Measurements from ENCODE around the gene USP11.
"Not testable (repeated sequence)": the region's sequence is repeated elsewhere in the genome, so short reads cannot be mapped to it uniquely, and the experiment has no call there.

Gene USP11

DNA sequence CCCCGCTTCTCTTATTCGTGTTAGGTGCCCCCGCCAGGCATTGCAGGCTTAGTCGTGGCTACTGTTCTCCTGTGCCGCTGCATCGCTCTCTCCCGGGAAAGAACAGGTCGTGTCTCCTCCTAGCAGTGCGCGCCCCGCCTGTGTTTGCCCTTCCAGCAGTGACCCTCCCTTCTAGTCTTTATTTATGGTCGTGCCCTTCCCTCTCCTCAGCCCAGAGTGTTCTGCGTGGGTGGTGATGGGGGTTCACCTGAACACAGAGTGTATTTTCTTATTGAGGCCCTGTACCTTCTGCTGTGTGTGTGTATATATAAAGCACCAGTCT lies 15.2 kb downstream of the USP11 start:
- no peak overlapping the region for H3K4me3 ChIP-seq (ENCODE audit: low read depth, low read length)
- H3K79me2 ChIP-seq (ENCODE audit: control insufficient read depth, insufficient read depth, low read length, unreplicated experiment) = no peaks in the 10 kb centered on the region
- no peaks in the 10 kb centered on the region for H3K4me1 ChIP-seq (ENCODE audit: control insufficient read depth, insufficient read depth, low read length, unreplicated experiment)
- no peaks in the 10 kb centered on the region for H3K27me3 ChIP-seq (ENCODE audit: insufficient read depth, low read length)
- H3K36me3 ChIP-seq (ENCODE audit: insufficient read depth, low read length) = no peaks in the 10 kb centered on the region
- no peak overlapping the region for H2AFZ ChIP-seq (ENCODE audit: low read length, unreplicated experiment)
- H3K27ac ChIP-seq (ENCODE audit: low read depth, low read length) = no peak overlapping the region

- H3K27ac ChIP-seq (ENCODE audit: low read depth, low read length) = no peak overlapping the region
These were observed 15.8 kb downstream of the USP11 start for GRCh38 chrX:47248576-47248975.

GRCh38 chrX:47250017-47250347 lies 17.2 kb downstream of the USP11 start:
- Histone ChIP-seq H2AFZ (ENCODE audit: low read length, unreplicated experiment) (no peak overlapping the region), H3K27me3 (ENCODE audit: insufficient read depth, low read length) (no peaks in the 10 kb centered on the region), H3K4me3 (ENCODE audit: low read depth, low read length) (no peak overlapping the region), H3K4me1 (ENCODE audit: control insufficient read depth, insufficient read depth, low read length, unreplicated experiment) (no peaks in the 10 kb centered on the region), H3K79me2 (ENCODE audit: control insufficient read depth, insufficient read depth, low read length, unreplicated experiment) (no peaks in the 10 kb centered on the region), H3K36me3 (ENCODE audit: insufficient read depth, low read length) (no peaks in the 10 kb centered on the region), H3K27ac (ENCODE audit: low read depth, low read length) (no peak overlapping the region)

More at GRCh38 chrX:47248576-47248975, 15.8 kb downstream of the USP11 start:
- Histone ChIP-seq H3K27me3 (ENCODE audit: insufficient read depth, low read length) (no peaks in the 10 kb centered on the region), H3K36me3 (ENCODE audit: insufficient read depth, low read length) (no peaks in the 10 kb centered on the region), H3K79me2 (ENCODE audit: control insufficient read depth, insufficient read depth, low read length, unreplicated experiment) (no peaks in the 10 kb centered on the region), H3K4me1 (ENCODE audit: control insufficient read depth, insufficient read depth, low read length, unreplicated experiment) (no peaks in the 10 kb centered on the region), H3K4me3 (ENCODE audit: low read depth, low read length) (no peak overlapping the region), H2AFZ (ENCODE audit: low read length, unreplicated experiment) (no peak overlapping the region)

- not testable (repeated sequence) for H3K27me3 ChIP-seq (ENCODE audit: insufficient read depth, low read length); H3K79me2 ChIP-seq (ENCODE audit: control insufficient read depth, insufficient read depth, low read length, unreplicated experiment); H3K4me3 ChIP-seq (ENCODE audit: low read depth, low read length); H3K36me3 ChIP-seq (ENCODE audit: insufficient read depth, low read length); H2AFZ ChIP-seq (ENCODE audit: low read length, unreplicated experiment); H3K4me1 ChIP-seq (ENCODE audit: control insufficient read depth, insufficient read depth, low read length, unreplicated experiment); H3K27ac ChIP-seq (ENCODE audit: low read depth, low read length)
These were observed 24.8 kb downstream of the USP11 start for GRCh38 chrX:47257620-47258019.

DNA sequence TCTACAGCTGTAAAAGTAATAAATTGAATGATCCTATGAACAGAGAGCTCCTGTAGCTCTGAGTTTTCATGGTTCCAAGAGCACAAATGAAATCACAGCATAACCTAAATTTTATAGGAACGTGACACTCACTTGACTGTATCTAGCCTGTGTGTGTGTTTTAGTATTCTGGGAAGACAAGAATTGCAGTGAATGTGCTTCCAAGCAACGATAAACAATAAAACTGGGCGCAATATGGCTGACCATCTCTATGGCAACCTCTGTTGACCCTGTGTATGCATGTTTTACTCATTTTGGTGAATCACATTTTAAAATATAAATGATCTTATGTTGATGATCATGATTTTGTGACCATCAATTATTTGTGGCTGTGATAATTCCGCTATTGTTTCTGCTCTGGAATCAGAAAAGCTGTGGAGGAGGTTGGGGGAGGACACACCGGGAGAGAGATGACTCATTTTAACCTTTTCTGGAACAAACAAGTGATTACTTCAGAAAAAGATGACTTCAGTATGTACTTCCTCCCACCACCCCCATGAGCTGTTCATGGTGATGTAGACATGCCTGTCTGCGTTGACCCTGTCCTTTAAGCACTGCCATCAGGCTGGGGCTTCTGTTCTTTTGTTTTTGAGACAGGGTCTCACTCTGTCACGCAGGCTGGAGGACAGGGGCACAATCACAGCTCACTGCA lies 31.8 kb downstream of the USP11 start:
- H3K27ac ChIP-seq (ENCODE audit: low read depth, low read length) = no peak overlapping the region
- H3K4me1 ChIP-seq (ENCODE audit: control insufficient read depth, insufficient read depth, low read length, unreplicated experiment) = peaks cover 4% of the 10 kb centered on the region
- H3K27me3 ChIP-seq (ENCODE audit: insufficient read depth, low read length) = no peaks in the 10 kb centered on the region
- no peak overlapping the region for H2AFZ ChIP-seq (ENCODE audit: low read length, unreplicated experiment)
- no peaks in the 10 kb centered on the region for H3K79me2 ChIP-seq (ENCODE audit: control insufficient read depth, insufficient read depth, low read length, unreplicated experiment)
- H3K36me3 ChIP-seq (ENCODE audit: insufficient read depth, low read length) = no peaks in the 10 kb centered on the region
- H3K4me3 ChIP-seq (ENCODE audit: low read depth, low read length) = no peak overlapping the region

DNA sequence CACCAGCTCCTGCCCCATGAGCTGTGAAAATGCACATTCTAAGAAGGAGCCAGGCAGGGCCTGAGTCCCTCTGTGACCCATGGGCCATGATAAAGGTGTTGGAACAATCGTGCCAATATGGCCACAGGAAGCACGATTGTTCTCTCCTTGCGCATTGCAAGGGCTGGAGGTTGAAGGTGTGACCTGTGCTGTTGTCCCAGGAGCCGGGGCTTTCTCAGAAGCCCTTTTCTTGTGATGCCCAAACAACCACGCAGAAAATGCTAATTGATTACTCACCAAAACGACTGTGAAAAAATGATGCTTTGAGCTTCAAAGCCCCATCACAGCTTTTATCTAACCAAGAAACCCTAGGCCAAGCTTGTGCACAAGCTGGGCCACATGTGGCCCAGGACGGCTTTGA lies 33.8 kb downstream of the USP11 start:
- no peaks in the 10 kb centered on the region for H3K79me2 ChIP-seq (ENCODE audit: control insufficient read depth, insufficient read depth, low read length, unreplicated experiment)
- no peaks in the 10 kb centered on the region for H3K36me3 ChIP-seq (ENCODE audit: insufficient read depth, low read length)
- no peaks in the 10 kb centered on the region for H3K27me3 ChIP-seq (ENCODE audit: insufficient read depth, low read length)
- no peak overlapping the region for H3K27ac ChIP-seq (ENCODE audit: low read depth, low read length)
- H3K4me1 ChIP-seq (ENCODE audit: control insufficient read depth, insufficient read depth, low read length, unreplicated experiment) = peaks cover 4% of the 10 kb centered on the region
- no peak overlapping the region for H2AFZ ChIP-seq (ENCODE audit: low read length, unreplicated experiment)
- no peak overlapping the region for H3K4me3 ChIP-seq (ENCODE audit: low read depth, low read length)

- no peaks in the 10 kb centered on the region for H3K4me1 ChIP-seq (ENCODE audit: control insufficient read depth, insufficient read depth, low read length, unreplicated experiment)
- no peaks in the 10 kb centered on the region for H3K79me2 ChIP-seq (ENCODE audit: control insufficient read depth, insufficient read depth, low read length, unreplicated experiment)
- no peaks in the 10 kb centered on the region for H3K27me3 ChIP-seq (ENCODE audit: insufficient read depth, low read length)
- no peak overlapping the region for H3K4me3 ChIP-seq (ENCODE audit: low read depth, low read length)
- no peak overlapping the region for H2AFZ ChIP-seq (ENCODE audit: low read length, unreplicated experiment)
- no peak overlapping the region for H3K27ac ChIP-seq (ENCODE audit: low read depth, low read length)
- H3K36me3 ChIP-seq (ENCODE audit: insufficient read depth, low read length) = no peaks in the 10 kb centered on the region
These were observed 39.2 kb downstream of the USP11 start for GRCh38 chrX:47272013-47272408.

GRCh38 chrX:47273011-47273730 lies 40.4 kb downstream of the USP11 start:
- Histone ChIP-seq H3K36me3 (ENCODE audit: insufficient read depth, low read length) (no peaks in the 10 kb centered on the region), H2AFZ (ENCODE audit: low read length, unreplicated experiment) (no peak overlapping the region), H3K4me3 (ENCODE audit: low read depth, low read length) (no peak overlapping the region), H3K27me3 (ENCODE audit: insufficient read depth, low read length) (no peaks in the 10 kb centered on the region), H3K27ac (ENCODE audit: low read depth, low read length) (no peak overlapping the region), H3K79me2 (ENCODE audit: control insufficient read depth, insufficient read depth, low read length, unreplicated experiment) (no peaks in the 10 kb centered on the region), H3K4me1 (ENCODE audit: control insufficient read depth, insufficient read depth, low read length, unreplicated experiment) (no peaks in the 10 kb centered on the region)

GRCh38 chrX:47278691-47279090 lies 45.9 kb downstream of the USP11 start:
- Histone ChIP-seq H3K27me3 (ENCODE audit: insufficient read depth, low read length) (no peaks in the 10 kb centered on the region), H3K27ac (ENCODE audit: low read depth, low read length) (peak overlapping the region; percentile 26; the same call in 1 of the 2 replicates)

DNA sequence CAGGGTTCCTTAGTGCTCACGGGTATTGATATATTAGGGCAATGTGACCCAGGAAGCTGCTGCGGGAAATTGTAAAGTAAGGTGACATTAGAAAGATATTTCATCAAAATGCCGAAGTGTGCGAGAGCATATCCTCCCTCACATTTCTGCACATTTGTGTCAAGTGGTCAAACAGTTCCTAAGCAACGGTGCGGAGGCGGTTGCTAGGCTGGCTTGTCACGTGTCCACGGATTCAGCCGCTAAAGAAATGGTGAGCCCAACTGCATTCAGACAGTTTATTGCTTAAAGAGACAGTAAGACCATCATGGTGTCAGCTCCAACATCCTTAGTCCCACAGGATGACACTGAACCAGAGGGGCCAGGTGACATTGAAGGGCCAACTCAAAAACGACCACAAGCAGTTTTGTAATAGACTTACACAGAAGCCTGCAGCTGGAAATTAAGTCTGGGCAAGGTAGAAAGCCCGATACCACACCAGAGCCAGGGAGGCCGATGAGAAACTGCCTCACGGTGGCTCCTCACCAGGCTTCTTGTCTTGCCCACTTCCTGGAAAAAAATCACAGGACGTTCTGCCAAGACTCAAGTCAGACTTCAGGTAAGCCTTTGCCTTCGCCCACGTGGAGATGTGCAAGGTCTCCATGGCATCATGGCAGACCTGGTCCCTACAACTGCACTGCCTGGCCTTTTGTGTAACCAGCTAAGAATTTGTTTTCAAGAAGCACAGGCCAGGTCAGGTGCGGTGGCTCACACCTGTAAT lies 50.4 kb downstream of the USP11 start:
- H3K4me1 ChIP-seq (ENCODE audit: control insufficient read depth, insufficient read depth, low read length, unreplicated experiment) = peaks cover 12% of the 10 kb centered on the region
- no peaks in the 10 kb centered on the region for H3K27me3 ChIP-seq (ENCODE audit: insufficient read depth, low read length)
- H3K36me3 ChIP-seq (ENCODE audit: insufficient read depth, low read length) = no peaks in the 10 kb centered on the region
- H3K4me3 ChIP-seq (ENCODE audit: low read depth, low read length) = peak overlapping the region; percentile 53
- no peaks in the 10 kb centered on the region for H3K79me2 ChIP-seq (ENCODE audit: control insufficient read depth, insufficient read depth, low read length, unreplicated experiment)
- peak overlapping the region; percentile 60 for H2AFZ ChIP-seq (ENCODE audit: low read length, unreplicated experiment)
- no peak overlapping the region for H3K27ac ChIP-seq (ENCODE audit: low read depth, low read length)

More at GRCh38 chrX:47278691-47279090, 45.9 kb downstream of the USP11 start:
- Histone ChIP-seq H3K4me1 (ENCODE audit: control insufficient read depth, insufficient read depth, low read length, unreplicated experiment) (peaks cover 12% of the 10 kb centered on the region), H2AFZ (ENCODE audit: low read length, unreplicated experiment) (no peak overlapping the region), H3K79me2 (ENCODE audit: control insufficient read depth, insufficient read depth, low read length, unreplicated experiment) (no peaks in the 10 kb centered on the region), H3K4me3 (ENCODE audit: low read depth, low read length) (no peak overlapping the region), H3K36me3 (ENCODE audit: insufficient read depth, low read length) (no peaks in the 10 kb centered on the region)

GRCh38 chrX:47284616-47285015 lies 51.8 kb downstream of the USP11 start:
- H3K27ac ChIP-seq (ENCODE audit: low read depth, low read length); H3K36me3 ChIP-seq (ENCODE audit: insufficient read depth, low read length); H3K4me1 ChIP-seq (ENCODE audit: control insufficient read depth, insufficient read depth, low read length, unreplicated experiment); H3K27me3 ChIP-seq (ENCODE audit: insufficient read depth, low read length); H3K79me2 ChIP-seq (ENCODE audit: control insufficient read depth, insufficient read depth, low read length, unreplicated experiment); H2AFZ ChIP-seq (ENCODE audit: low read length, unreplicated experiment); H3K4me3 ChIP-seq (ENCODE audit: low read depth, low read length): not testable (repeated sequence)
